ENCODE results near the gene CHD3. TPM values are rescaled to one million over a fixed set of nuclear protein-coding genes. Genes with fewer than 3 reads are reported as not detected.

Gene CHD3
- total and polyA plus RNA-seq, 2 of the 13 experiments (the other 11 are each of a cell fraction or from before 2014, with no cell fraction given) = 2.7 to 3.7 TPM

DNA sequence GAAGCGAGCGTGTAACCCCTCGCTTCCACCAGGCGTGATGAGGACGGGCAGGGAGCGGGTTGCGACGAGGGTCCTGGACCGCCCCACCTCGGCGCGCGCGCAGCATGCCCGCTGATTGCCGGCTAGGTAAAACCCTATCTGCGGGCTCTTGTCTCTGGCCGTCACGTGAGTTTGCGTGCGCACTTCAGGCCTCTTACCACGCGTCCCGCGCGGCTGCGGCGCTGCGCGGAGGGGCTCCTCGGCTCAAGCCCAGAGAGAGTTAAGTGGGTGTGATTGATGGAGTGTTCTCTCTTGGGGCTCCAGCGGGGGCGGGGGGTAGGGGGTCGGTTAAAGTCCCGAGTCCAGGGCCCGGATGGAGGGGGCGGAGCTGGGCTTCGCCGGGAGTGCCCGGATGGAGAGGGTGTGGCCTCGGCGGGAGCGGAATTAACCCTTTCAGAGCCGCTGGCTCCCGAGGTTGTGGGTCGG is 46.6 kb upstream of the CHD3 start (continued):
- TF ChIP-seq, protein P1, sequence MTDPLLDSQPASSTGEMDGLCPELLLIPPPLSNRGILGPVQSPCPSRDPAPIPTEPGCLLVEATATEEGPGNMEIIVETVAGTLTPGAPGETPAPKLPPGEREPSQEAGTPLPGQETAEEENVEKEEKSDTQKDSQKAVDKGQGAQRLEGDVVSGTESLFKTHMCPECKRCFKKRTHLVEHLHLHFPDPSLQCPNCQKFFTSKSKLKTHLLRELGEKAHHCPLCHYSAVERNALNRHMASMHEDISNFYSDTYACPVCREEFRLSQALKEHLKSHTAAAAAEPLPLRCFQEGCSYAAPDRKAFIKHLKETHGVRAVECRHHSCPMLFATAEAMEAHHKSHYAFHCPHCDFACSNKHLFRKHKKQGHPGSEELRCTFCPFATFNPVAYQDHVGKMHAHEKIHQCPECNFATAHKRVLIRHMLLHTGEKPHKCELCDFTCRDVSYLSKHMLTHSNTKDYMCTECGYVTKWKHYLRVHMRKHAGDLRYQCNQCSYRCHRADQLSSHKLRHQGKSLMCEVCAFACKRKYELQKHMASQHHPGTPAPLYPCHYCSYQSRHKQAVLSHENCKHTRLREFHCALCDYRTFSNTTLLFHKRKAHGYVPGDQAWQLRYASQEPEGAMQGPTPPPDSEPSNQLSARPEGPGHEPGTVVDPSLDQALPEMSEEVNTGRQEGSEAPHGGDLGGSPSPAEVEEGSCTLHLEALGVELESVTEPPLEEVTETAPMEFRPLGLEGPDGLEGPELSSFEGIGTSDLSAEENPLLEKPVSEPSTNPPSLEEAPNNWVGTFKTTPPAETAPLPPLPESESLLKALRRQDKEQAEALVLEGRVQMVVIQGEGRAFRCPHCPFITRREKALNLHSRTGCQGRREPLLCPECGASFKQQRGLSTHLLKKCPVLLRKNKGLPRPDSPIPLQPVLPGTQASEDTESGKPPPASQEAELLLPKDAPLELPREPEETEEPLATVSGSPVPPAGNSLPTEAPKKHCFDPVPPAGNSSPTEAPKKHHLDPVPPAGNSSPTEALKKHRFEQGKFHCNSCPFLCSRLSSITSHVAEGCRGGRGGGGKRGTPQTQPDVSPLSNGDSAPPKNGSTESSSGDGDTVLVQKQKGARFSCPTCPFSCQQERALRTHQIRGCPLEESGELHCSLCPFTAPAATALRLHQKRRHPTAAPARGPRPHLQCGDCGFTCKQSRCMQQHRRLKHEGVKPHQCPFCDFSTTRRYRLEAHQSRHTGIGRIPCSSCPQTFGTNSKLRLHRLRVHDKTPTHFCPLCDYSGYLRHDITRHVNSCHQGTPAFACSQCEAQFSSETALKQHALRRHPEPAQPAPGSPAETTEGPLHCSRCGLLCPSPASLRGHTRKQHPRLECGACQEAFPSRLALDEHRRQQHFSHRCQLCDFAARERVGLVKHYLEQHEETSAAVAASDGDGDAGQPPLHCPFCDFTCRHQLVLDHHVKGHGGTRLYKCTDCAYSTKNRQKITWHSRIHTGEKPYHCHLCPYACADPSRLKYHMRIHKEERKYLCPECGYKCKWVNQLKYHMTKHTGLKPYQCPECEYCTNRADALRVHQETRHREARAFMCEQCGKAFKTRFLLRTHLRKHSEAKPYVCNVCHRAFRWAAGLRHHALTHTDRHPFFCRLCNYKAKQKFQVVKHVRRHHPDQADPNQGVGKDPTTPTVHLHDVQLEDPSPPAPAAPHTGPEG (CRISPR knock-in tag; IDR thresholded peaks at IDR 0.05) = 0 out of 2 replicates have a peak, but pooled peaks have one; percentile 24
- TF ChIP-seq ZNF766 (CRISPR knock-in tag; IDR thresholded peaks at IDR 0.05; ENCODE audit: borderline replicate concordance) = no peak
- TF ChIP-seq ZC3H13 (CRISPR knock-in tag; IDR thresholded peaks at IDR 0.05) = no peak
- TF ChIP-seq, protein P2, sequence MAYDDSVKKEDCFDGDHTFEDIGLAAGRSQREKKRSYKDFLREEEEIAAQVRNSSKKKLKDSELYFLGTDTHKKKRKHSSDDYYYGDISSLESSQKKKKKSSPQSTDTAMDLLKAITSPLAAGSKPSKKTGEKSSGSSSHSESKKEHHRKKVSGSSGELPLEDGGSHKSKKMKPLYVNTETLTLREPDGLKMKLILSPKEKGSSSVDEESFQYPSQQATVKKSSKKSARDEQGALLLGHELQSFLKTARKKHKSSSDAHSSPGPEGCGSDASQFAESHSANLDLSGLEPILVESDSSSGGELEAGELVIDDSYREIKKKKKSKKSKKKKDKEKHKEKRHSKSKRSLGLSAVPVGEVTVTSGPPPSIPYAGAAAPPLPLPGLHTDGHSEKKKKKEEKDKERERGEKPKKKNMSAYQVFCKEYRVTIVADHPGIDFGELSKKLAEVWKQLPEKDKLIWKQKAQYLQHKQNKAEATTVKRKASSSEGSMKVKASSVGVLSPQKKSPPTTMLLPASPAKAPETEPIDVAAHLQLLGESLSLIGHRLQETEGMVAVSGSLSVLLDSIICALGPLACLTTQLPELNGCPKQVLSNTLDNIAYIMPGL (CRISPR knock-in tag; IDR thresholded peaks at IDR 0.05; ENCODE audit: borderline replicate concordance in 1 of 2, low read depth in 1 of 2) = peak in 1 of 2 experiments; percentile 61; a peak in 1 of 4 replicates
- TF ChIP-seq GATA4 (IDR thresholded peaks at IDR 0.05; ENCODE audit: borderline replicate concordance, low read depth) = no peak
- no peak for TF ChIP-seq TCF7 (IDR thresholded peaks at IDR 0.05; ENCODE audit: low read depth)
- 0 out of 2 replicates have a peak, but pooled peaks have one; percentile 3 for TF ChIP-seq RFX5 (IDR thresholded peaks at IDR 0.05; ENCODE audit: low read depth, low read length)
- TF ChIP-seq ZNF33A (CRISPR knock-in tag; IDR thresholded peaks at IDR 0.05; ENCODE audit: borderline replicate concordance) = no peak
- TF ChIP-seq MEIS2 (CRISPR knock-in tag; IDR thresholded peaks at IDR 0.05) = peak; percentile 14; the same call in 1 of the 2 replicates
- TF ChIP-seq, protein P3, sequence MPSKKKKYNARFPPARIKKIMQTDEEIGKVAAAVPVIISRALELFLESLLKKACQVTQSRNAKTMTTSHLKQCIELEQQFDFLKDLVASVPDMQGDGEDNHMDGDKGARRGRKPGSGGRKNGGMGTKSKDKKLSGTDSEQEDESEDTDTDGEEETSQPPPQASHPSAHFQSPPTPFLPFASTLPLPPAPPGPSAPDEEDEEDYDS (CRISPR knock-in tag; IDR thresholded peaks at IDR 0.05) = no peak
- TF ChIP-seq ZNF652 (CRISPR knock-in tag; IDR thresholded peaks at IDR 0.05; ENCODE audit: borderline replicate concordance, low read depth) = peak; percentile 99
- TF ChIP-seq, protein P4, sequence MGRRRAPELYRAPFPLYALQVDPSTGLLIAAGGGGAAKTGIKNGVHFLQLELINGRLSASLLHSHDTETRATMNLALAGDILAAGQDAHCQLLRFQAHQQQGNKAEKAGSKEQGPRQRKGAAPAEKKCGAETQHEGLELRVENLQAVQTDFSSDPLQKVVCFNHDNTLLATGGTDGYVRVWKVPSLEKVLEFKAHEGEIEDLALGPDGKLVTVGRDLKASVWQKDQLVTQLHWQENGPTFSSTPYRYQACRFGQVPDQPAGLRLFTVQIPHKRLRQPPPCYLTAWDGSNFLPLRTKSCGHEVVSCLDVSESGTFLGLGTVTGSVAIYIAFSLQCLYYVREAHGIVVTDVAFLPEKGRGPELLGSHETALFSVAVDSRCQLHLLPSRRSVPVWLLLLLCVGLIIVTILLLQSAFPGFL (CRISPR knock-in tag; IDR thresholded peaks at IDR 0.05) = no peak
- peak; percentile 66 for TF ChIP-seq HNF4G (IDR thresholded peaks at IDR 0.05; ENCODE audit: borderline replicate concordance, low read depth, low read length)
- no peak; the same call in 1 of the 2 replicates for TF ChIP-seq HNF4G (CRISPR knock-in tag; IDR thresholded peaks at IDR 0.05; ENCODE audit: borderline replicate concordance, low read depth)
- no peak for TF ChIP-seq FOXP1 (IDR thresholded peaks at IDR 0.05)
- no peak for TF ChIP-seq FOXP1 (CRISPR knock-in tag; IDR thresholded peaks at IDR 0.05)
- TF ChIP-seq HIVEP1 (CRISPR knock-in tag; IDR thresholded peaks at IDR 0.05) = peak; percentile 90; the same call in 1 of the 2 replicates
- TF ChIP-seq TARDBP (CRISPR knock-in tag; IDR thresholded peaks at IDR 0.05) = 0 out of 2 replicates have a peak, but pooled peaks have one; percentile 12
- TF ChIP-seq SRSF1 (optimal IDR thresholded peaks at IDR 0.05; ENCODE audit: low read depth, low read length) = no peak
- TF ChIP-seq ZNF883 (CRISPR knock-in tag; IDR thresholded peaks at IDR 0.05; ENCODE audit: not compliant biosample characterization) = no peak
- peak; percentile 77 for TF ChIP-seq ASH2L (IDR thresholded peaks at IDR 0.05; ENCODE audit: insufficient read length, low read depth, low read length)
